Stomach (tissue), 9 donors: ENCODE measurements around the gene TIMM21. TPM values are rescaled to one million over a fixed set of nuclear protein-coding genes. Genes with fewer than 3 reads are reported as not detected.
A peak's percentile ranks its signal among the peaks of the same experiment; 100 is the strongest.

ENCODE experiments used
- DNase-seq, 2 donors: peaks; one replicate each; pipeline versions ENCODE4 v3.0.0 to v3.0.0-alpha.2; 2013 to 2019
- H3K27ac ChIP-seq, 5 donors: fragments of 200-600 bp in 4 of 5; sonication (generic) in 4 of 5; one replicate each; pipeline ENCODE4 v1.5.1; 2013 to 2019; ENCODE audit warnings: mild to moderate bottlenecking in 1 of 5, moderate library complexity in 1 of 5
- H3K27me3 ChIP-seq, 3 donors: fragments of 200-600 bp; sonication (generic); one replicate each; pipeline ENCODE4 v1.5.1; 2017 to 2019; ENCODE audit warnings: mixed run types in 1 of 3
- H3K36me3 ChIP-seq, 4 donors: fragments of 200-600 bp; sonication (generic); 1 replicate in 3 of 4; 2 replicates in 1 of 4; pipeline ENCODE4 v1.5.1; 2016 to 2019
- H3K4me1 ChIP-seq, 4 donors: fragments of 200-600 bp; sonication (generic); one replicate each; pipeline ENCODE4 v1.5.1; 2016 to 2019
- H3K4me3 ChIP-seq, 4 donors: fragments of 200-600 bp; sonication (generic) in 3 of 4; one replicate each; pipeline ENCODE4 v1.5.1; 2016 to 2019; ENCODE audit warnings: mild to moderate bottlenecking in 1 of 4
- H3K9me3 ChIP-seq, 4 donors: fragments of 200-600 bp; sonication (generic); one replicate each; pipeline ENCODE4 v1.5.1; 2016 to 2019
- EP300 ChIP-seq: sonication (generic); formaldehyde crosslinking; IDR thresholded peaks from one replicate; pipeline ENCODE4 v1.6.1; 2017; ENCODE audit warnings: antibody characterized with exemption
- POLR2A ChIP-seq, 4 donors: fragments of 450-650 bp; IDR thresholded peaks; one replicate each; pipeline ENCODE4 v1.6.1; 2016; ENCODE audit warnings: antibody characterized with exemption in 4 of 4, control low read depth in 2 of 4, mild to moderate bottlenecking in 1 of 4, moderate library complexity in 1 of 4
- POLR2AphosphoS5 ChIP-seq, 3 donors: sonication (generic); formaldehyde crosslinking; IDR thresholded peaks; one replicate each; pipeline ENCODE4 v1.6.1; 2016; ENCODE audit warnings: antibody characterized with exemption in 3 of 3
- WGBS, 5 donors: extraction: QIAGEN DNeasy Blood & Tissue Kit in 3 of 5; methylation state at CpG; one replicate each; pipeline versions ENCODE4 v1.1.5 to v1.1.7; 2013 to 2018; 5-methylcytosine and 5-hydroxymethylcytosine counted together
- intact Hi-C: fragments of 100-400 bp; cut with DNase I; formaldehyde crosslinking; loops from one replicate; pipeline ENCODE4 v1.15.1; 2023; ENCODE audit warnings: low total_unique reads
- polyA plus RNA-seq, 3 donors: library from polyadenylated mRNA; stranded (reverse); fragments of 200-250 nt; gene quantifications; one replicate each; pipeline ENCODE4 v1.2.3, GENCODE V29; 2013
- total RNA-seq, 5 donors: library from RNA; depleted of rRNA; stranded (reverse); fragments of >200 nt; gene quantifications; one replicate each; pipeline versions ENCODE4 v1.1.0 to v1.2.3, GENCODE V29; 2014 to 2016
- TF ChIP-seq, protein P1 (sequence below), 7 experiments: fragments of 450-650 bp in 4 of 7; fragments of 200-600 bp in 3 of 7; sonication (generic) in 3 of 7; IDR thresholded peaks; one replicate each; pipeline ENCODE4 v1.5.1; 2016 to 2019; ENCODE audit warnings: antibody characterized with exemption in 7 of 7, control low read depth in 2 of 7, mild to moderate bottlenecking in 1 of 7
- donor health status: healthy with polysubstance abuse.
- donor health status: Bipolar disorder and iron deficiency.
- donor health status: healthy.

The TIMM21 gene
- total and polyA plus RNA-seq, 8 donors: 5.8 to 99.1 (median 13.8) TPM; not detected in 1

DNA sequence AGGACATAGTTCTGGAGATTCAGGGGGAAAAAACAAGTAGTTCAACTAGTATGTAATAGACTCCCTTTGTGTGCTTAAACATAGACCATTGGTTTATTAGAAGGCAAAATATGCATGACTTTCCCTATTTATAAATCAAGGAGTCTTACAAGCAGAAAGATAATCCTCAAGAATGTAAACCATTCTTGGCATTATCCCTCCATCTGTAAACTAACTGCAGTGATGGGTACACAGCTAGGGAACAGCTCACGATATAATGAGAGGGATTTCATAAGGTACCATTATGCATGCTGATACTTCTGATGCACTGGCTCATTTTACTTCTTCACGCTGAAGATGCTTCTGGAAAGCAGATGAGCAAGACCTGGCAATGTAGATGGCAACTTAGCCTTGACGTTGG lies 1.6 kb upstream of the TIMM21 start:
- H3K4me3 ChIP-seq: peak overlapping the region in 2 of 4 donors; percentile 81 to 86
- no peaks in the 10 kb centered on the region for H3K27me3 ChIP-seq
- peaks cover 14 to 41% (median 33%) of the 10 kb centered on the region in 4 donors for H3K4me1 ChIP-seq
- intact Hi-C loops: no loop called here
- no peak for DNase-seq
- H3K36me3 ChIP-seq: peaks cover 0 to 12% (median 8%) of the 10 kb centered on the region in 4 donors
- 35 to 41% (median 39%) methylated on average over 3 of the region's 3 CpGs for WGBS, 5 donors
- H3K9me3 ChIP-seq: no peaks in the 10 kb centered on the region
- peak overlapping the region in 1 of 5 donors; percentile 97 for H3K27ac ChIP-seq
- no peak for TF ChIP-seq POLR2A (IDR thresholded peaks at IDR 0.05)
- no peak for TF ChIP-seq EP300
- TF ChIP-seq POLR2AphosphoS5 (IDR thresholded peaks at IDR 0.05): no peak
- TF ChIP-seq, protein P1, sequence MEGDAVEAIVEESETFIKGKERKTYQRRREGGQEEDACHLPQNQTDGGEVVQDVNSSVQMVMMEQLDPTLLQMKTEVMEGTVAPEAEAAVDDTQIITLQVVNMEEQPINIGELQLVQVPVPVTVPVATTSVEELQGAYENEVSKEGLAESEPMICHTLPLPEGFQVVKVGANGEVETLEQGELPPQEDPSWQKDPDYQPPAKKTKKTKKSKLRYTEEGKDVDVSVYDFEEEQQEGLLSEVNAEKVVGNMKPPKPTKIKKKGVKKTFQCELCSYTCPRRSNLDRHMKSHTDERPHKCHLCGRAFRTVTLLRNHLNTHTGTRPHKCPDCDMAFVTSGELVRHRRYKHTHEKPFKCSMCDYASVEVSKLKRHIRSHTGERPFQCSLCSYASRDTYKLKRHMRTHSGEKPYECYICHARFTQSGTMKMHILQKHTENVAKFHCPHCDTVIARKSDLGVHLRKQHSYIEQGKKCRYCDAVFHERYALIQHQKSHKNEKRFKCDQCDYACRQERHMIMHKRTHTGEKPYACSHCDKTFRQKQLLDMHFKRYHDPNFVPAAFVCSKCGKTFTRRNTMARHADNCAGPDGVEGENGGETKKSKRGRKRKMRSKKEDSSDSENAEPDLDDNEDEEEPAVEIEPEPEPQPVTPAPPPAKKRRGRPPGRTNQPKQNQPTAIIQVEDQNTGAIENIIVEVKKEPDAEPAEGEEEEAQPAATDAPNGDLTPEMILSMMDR (IDR thresholded peaks at IDR 0.05): no peak

GRCh38 chr18:74147491-74147778 lies 888 bp upstream of the TIMM21 start:
- Histone ChIP-seq H3K36me3 (peaks cover 0 to 13% (median 9%) of the 10 kb centered on the region in 4 donors), H3K27ac (peak overlapping the region; percentile 72 to 97 (median 93)), H3K4me1 (peaks cover 14 to 46% (median 35%) of the 10 kb centered on the region in 4 donors), H3K4me3 (peak overlapping the region; percentile 74 to 86 (median 80)), H3K9me3 (no peaks in the 10 kb centered on the region), H3K27me3 (no peaks in the 10 kb centered on the region)
- intact Hi-C loops: no loop called here
- 0 to 2% (median 1%) methylated on average over 16 to 28 of the region's 28 CpGs for WGBS, 5 donors
- TF ChIP-seq POLR2A (IDR thresholded peaks at IDR 0.05) (no peak), POLR2AphosphoS5 (IDR thresholded peaks at IDR 0.05) (no peak), EP300 (no peak)
- TF ChIP-seq, protein P1 (IDR thresholded peaks at IDR 0.05): no peak
- DNase-seq: no peak

DNA sequence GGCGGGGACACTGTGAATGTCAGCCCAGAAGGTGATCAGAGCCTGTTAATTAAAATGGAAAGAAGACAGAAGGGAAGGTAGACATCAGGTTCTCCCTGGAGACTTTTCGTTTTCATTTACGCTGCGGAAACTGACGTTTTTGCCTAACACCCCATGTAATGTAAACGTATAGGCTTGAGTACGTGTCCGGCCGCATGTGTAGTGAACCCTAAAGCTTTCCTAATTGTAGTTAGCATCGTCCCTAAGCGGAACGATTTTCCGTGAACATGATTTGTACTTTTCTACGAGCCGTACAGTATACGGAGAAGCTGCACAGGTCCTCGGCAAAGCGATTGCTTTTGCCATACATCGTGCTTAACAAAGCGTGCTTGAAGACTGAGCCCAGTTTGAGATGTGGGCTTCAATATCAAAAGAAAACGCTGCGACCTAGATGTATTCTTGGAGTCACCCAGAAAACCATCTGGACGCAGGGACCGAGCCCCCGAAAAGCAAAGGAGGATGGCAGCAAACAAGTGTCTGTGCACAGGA lies 284 bp downstream of the TIMM21 start:
- intact Hi-C loops: no loop called here
- Histone ChIP-seq H3K9me3 (no peaks in the 10 kb centered on the region), H3K27ac (peak overlapping the region; percentile 16 to 97 (median 93)), H3K4me1 (peaks cover 14 to 50% (median 38%) of the 10 kb centered on the region in 4 donors), H3K27me3 (no peaks in the 10 kb centered on the region), H3K4me3 (peak overlapping the region; percentile 74 to 86 (median 80)), H3K36me3 (peaks cover 0 to 13% (median 9%) of the 10 kb centered on the region in 4 donors)
- DNase-seq: no peak
- 0% methylated on average over 25 of the region's 25 CpGs for WGBS, 5 donors
- TF ChIP-seq POLR2AphosphoS5 (IDR thresholded peaks at IDR 0.05): no peak

- H3K9me3 ChIP-seq: no peaks in the 10 kb centered on the region
- peaks cover 0 to 23% (median 20%) of the 10 kb centered on the region in 4 donors for H3K36me3 ChIP-seq
- 70 to 82% (median 72%) methylated on average over 5 of the region's 5 CpGs for WGBS, 5 donors
- H3K27ac ChIP-seq: no peak overlapping the region
- no peak for DNase-seq
- intact Hi-C loops: no loop called here
- TF ChIP-seq POLR2A (IDR thresholded peaks at IDR 0.05): no peak
- no peak for TF ChIP-seq EP300
- no peak for TF ChIP-seq POLR2AphosphoS5 (IDR thresholded peaks at IDR 0.05)
- TF ChIP-seq, protein P1 (IDR thresholded peaks at IDR 0.05): no peak
- peaks cover 14 to 50% (median 38%) of the 10 kb centered on the region in 4 donors for H3K4me1 ChIP-seq
- no peaks in the 10 kb centered on the region for H3K27me3 ChIP-seq
- peak overlapping the region in 2 of 4 donors; percentile 81 to 86 for H3K4me3 ChIP-seq
Measured at GRCh38 chr18:74149878-74150277, 1.6 kb downstream of the TIMM21 start.

GRCh38 chr18:74152270-74152669 lies 3.9 kb downstream of the TIMM21 start:
- TF ChIP-seq, protein P1 (IDR thresholded peaks at IDR 0.05): no peak
- TF ChIP-seq POLR2AphosphoS5 (IDR thresholded peaks at IDR 0.05) (no peak), POLR2A (IDR thresholded peaks at IDR 0.05) (no peak), EP300 (no peak)
- 83 to 87% (median 84%) methylated on average over 6 of the region's 6 CpGs for WGBS, 5 donors
- intact Hi-C loops: no loop called here
- DNase-seq: no peak
- H3K4me3 ChIP-seq: no peak overlapping the region
- no peaks in the 10 kb centered on the region for H3K9me3 ChIP-seq
- H3K27ac ChIP-seq: no peak overlapping the region
- peaks cover 14 to 44% (median 29%) of the 10 kb centered on the region in 4 donors for H3K4me1 ChIP-seq
- H3K36me3 ChIP-seq: peaks cover 16 to 47% (median 43%) of the 10 kb centered on the region in 4 donors
- H3K27me3 ChIP-seq: no peaks in the 10 kb centered on the region
